Neuronal stem cell (in vitro differentiated cells): Measurements from ENCODE around the gene P4HA3.

Source experiments
- DNase-seq: peaks from one replicate; pipeline ENCODE4 v3.0.0-alpha.2; 2013; ENCODE audit warnings: low spot score
- H2AFZ ChIP-seq: one replicate; pipeline ENCODE4 v1.6.1; 2013; ENCODE audit warnings: mild to moderate bottlenecking, low read length, inconsistent platforms
- H2AK5ac ChIP-seq: 2 replicates; pipeline ENCODE4 v1.6.1; 2013; ENCODE audit warnings: low read depth, mild to moderate bottlenecking, inconsistent platforms, low read length, moderate library complexity, mixed read lengths
- H2BK120ac ChIP-seq: 2 replicates; pipeline ENCODE4 v1.6.1; 2013; ENCODE audit warnings: low read depth, mild to moderate bottlenecking, inconsistent platforms, low read length, moderate library complexity, mixed read lengths
- H2BK12ac ChIP-seq: one replicate; pipeline ENCODE4 v1.6.1; 2013; ENCODE audit warnings: low read length, inconsistent platforms
- H2BK15ac ChIP-seq: 2 replicates; pipeline ENCODE4 v1.6.1; 2013; ENCODE audit warnings: mild to moderate bottlenecking, low read length, inconsistent platforms, mixed read lengths
- H2BK5ac ChIP-seq: one replicate; pipeline ENCODE4 v1.6.1; 2013; ENCODE audit warnings: inconsistent platforms, mild to moderate bottlenecking, low read length, moderate library complexity
- H3K14ac ChIP-seq: one replicate; pipeline ENCODE4 v1.6.1; 2013; ENCODE audit warnings: low read length, inconsistent platforms
- H3K18ac ChIP-seq: 2 replicates; pipeline ENCODE4 v1.6.1; 2013; ENCODE audit warnings: low read length, inconsistent platforms
- H3K23ac ChIP-seq: 2 replicates; pipeline ENCODE4 v1.6.1; 2013; ENCODE audit warnings: low read depth, mild to moderate bottlenecking, mixed read lengths, low read length, inconsistent platforms; ENCODE audit not compliant: poor library complexity
- H3K27ac ChIP-seq: replicated peaks from 3 replicates; pipeline ENCODE4 v1.5.1; 2013; ENCODE audit warnings: low read length, inconsistent platforms
- H3K27me3 ChIP-seq, 3 experiments: 2 replicates each; pipeline ENCODE4 v1.6.1; 2013; ENCODE audit warnings: low read length in 3 of 3, mild to moderate bottlenecking in 2 of 3, inconsistent platforms in 1 of 3, low read depth in 1 of 3, mixed read lengths in 1 of 3, moderate library complexity in 1 of 3; ENCODE audit not compliant: control insufficient read depth in 3 of 3, insufficient read depth in 3 of 3
- H3K36me3 ChIP-seq, 2 donors: replicated peaks in 1 of 2; 2 replicates each; pipeline ENCODE4 v1.6.1; 2013; ENCODE audit warnings: low read length in 2 of 2; ENCODE audit not compliant: control insufficient read depth in 2 of 2, insufficient read depth in 2 of 2
- H3K4ac ChIP-seq: 2 replicates; pipeline ENCODE4 v1.6.1; 2013; ENCODE audit warnings: inconsistent platforms, mild to moderate bottlenecking, low read length, moderate library complexity
- H3K4me1 ChIP-seq, 2 donors: 1 replicate in 1 of 2; 2 replicates in 1 of 2; pipeline ENCODE4 v1.6.1; 2013; ENCODE audit warnings: low read length in 2 of 2, low read depth in 1 of 2; ENCODE audit not compliant: control insufficient read depth in 2 of 2, insufficient read depth in 1 of 2
- H3K4me2 ChIP-seq: one replicate; pipeline ENCODE4 v1.6.1; 2013; ENCODE audit warnings: mild to moderate bottlenecking, low read length, inconsistent platforms; ENCODE audit not compliant: insufficient read depth, poor library complexity, severe bottlenecking
- H3K4me3 ChIP-seq, 2 donors: 2 replicates each; pipeline ENCODE4 v1.5.1; 2013; ENCODE audit warnings: low read length in 2 of 2, mild to moderate bottlenecking in 2 of 2, inconsistent platforms in 1 of 2, moderate library complexity in 1 of 2
- H3K79me1 ChIP-seq: one replicate; pipeline ENCODE4 v1.6.1; 2013; ENCODE audit warnings: low read depth, mild to moderate bottlenecking, inconsistent platforms, low read length, moderate library complexity
- H3K9ac ChIP-seq: one replicate; pipeline ENCODE4 v1.6.1; 2013; ENCODE audit warnings: mild to moderate bottlenecking, low read depth, low read length, inconsistent platforms; ENCODE audit not compliant: poor library complexity
- H3K9me3 ChIP-seq, 2 donors: replicated peaks in 1 of 2; 2 replicates each; pipeline versions ENCODE3 to v1.6.1; 2013; ENCODE audit warnings: low read length in 2 of 2, mild to moderate bottlenecking in 2 of 2, inconsistent platforms in 1 of 2, low read depth in 1 of 2, mixed read lengths in 1 of 2, moderate library complexity in 1 of 2; ENCODE audit not compliant: control insufficient read depth in 2 of 2, insufficient read depth in 1 of 2
- H4K8ac ChIP-seq: one replicate; pipeline ENCODE4 v1.6.1; 2013; ENCODE audit warnings: low read depth, mild to moderate bottlenecking, inconsistent platforms, low read length, moderate library complexity
- H4K91ac ChIP-seq: one replicate; pipeline ENCODE4 v1.6.1; 2013; ENCODE audit warnings: low read length, low read depth, mild to moderate bottlenecking, inconsistent platforms; ENCODE audit not compliant: poor library complexity
- WGBS, 2 donors: extraction: QIAGEN DNeasy Blood & Tissue Kit; methylation state at CpG; one replicate each; pipeline ENCODE4 v1.1.7; 2013; ENCODE audit warnings: missing lambda C conversion rate in 2 of 2, mixed read lengths in 1 of 2; ENCODE audit not compliant: insufficient read length in 2 of 2, insufficient replicate concordance in 1 of 2; ENCODE audit errors: extremely low coverage in 2 of 2; 5-methylcytosine and 5-hydroxymethylcytosine counted together

The P4HA3 gene

DNA sequence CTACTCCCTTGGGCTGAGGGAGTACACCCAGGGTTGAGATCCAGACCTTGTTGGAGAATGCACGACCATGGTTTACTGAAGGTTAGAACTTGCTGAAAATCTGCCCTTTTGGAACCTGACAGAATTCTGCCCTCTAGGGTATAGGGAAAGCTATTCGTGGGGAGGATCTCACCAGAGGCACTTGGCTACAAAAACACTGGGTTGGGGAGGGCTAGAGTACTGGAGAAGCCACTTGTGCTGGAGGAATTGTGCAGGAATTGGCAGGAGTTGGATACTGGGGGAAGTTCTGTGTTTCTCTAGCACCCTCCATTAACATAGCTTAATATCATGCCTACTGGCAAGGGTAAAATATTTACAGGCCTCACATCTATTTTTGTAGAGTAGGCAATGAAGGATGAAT, 84.5 kb downstream of the P4HA3 start:
- no CpG with 5 or more reads among the region's 2 CpGs for WGBS, 2 donors
- peaks cover 0 to 3% of the 10 kb centered on the region in 2 donors for H3K9me3 ChIP-seq
- no peak overlapping the region for H3K9ac ChIP-seq
- no peak overlapping the region for H2BK5ac ChIP-seq
- no peaks in the 10 kb centered on the region for H3K27me3 ChIP-seq
- no peak overlapping the region for H3K18ac ChIP-seq
- H3K79me1 ChIP-seq: no peaks in the 10 kb centered on the region
- peaks cover 2 to 64% of the 10 kb centered on the region in 2 donors for H3K36me3 ChIP-seq
- H3K14ac ChIP-seq: no peak overlapping the region
- no peak overlapping the region for H4K8ac ChIP-seq
- H3K4me2 ChIP-seq: no peak overlapping the region
- H3K4me1 ChIP-seq: no peaks in the 10 kb centered on the region
- H4K91ac ChIP-seq: no peak overlapping the region
- H2AK5ac ChIP-seq: no peak overlapping the region
- no peak overlapping the region for H2BK15ac ChIP-seq
- no peak for DNase-seq
- H2BK12ac ChIP-seq: no peak overlapping the region
- no peak overlapping the region for H3K4me3 ChIP-seq
- no peak overlapping the region for H2AFZ ChIP-seq
- no peak overlapping the region for H3K23ac ChIP-seq
- H3K4ac ChIP-seq: no peak overlapping the region
- no peak overlapping the region for H3K27ac ChIP-seq
- H2BK120ac ChIP-seq: no peak overlapping the region

GRCh38 chr11:74225565-74225964, 85.9 kb downstream of the P4HA3 start:
- Histone ChIP-seq H3K18ac (no peak overlapping the region), H2BK120ac (no peak overlapping the region), H3K9ac (no peak overlapping the region), H3K9me3 (peaks cover 0 to 4% of the 10 kb centered on the region in 2 donors), H3K79me1 (no peaks in the 10 kb centered on the region), H2BK12ac (no peak overlapping the region), H2BK5ac (no peak overlapping the region), H2AK5ac (no peak overlapping the region), H3K14ac (no peak overlapping the region), H2BK15ac (no peak overlapping the region), H3K4me3 (no peak overlapping the region), H3K27ac (no peak overlapping the region), H3K4me2 (no peak overlapping the region), H4K91ac (no peak overlapping the region), H3K27me3 (no peaks in the 10 kb centered on the region), H3K4ac (no peak overlapping the region), H4K8ac (no peak overlapping the region), H3K36me3 (peaks cover 0 to 50% of the 10 kb centered on the region in 2 donors), H3K23ac (no peak overlapping the region), H2AFZ (no peak overlapping the region), H3K4me1 (no peaks in the 10 kb centered on the region)
- DNase-seq: no peak
- no CpG with 5 or more reads among the region's 4 CpGs for WGBS, 2 donors

- DNase-seq: no peak
- no peak overlapping the region for H3K27ac ChIP-seq
- H4K8ac ChIP-seq: no peak overlapping the region
- H2BK5ac ChIP-seq: no peak overlapping the region
- no peaks in the 10 kb centered on the region for H3K27me3 ChIP-seq
- H4K91ac ChIP-seq: no peak overlapping the region
- no peak overlapping the region for H3K4me2 ChIP-seq
- H2BK120ac ChIP-seq: no peak overlapping the region
- H3K4ac ChIP-seq: no peak overlapping the region
- H3K18ac ChIP-seq: no peak overlapping the region
- H2AK5ac ChIP-seq: no peak overlapping the region
- H3K36me3 ChIP-seq: peaks cover 0 to 20% of the 10 kb centered on the region in 2 donors
- H3K23ac ChIP-seq: no peak overlapping the region
- no peaks in the 10 kb centered on the region for H3K4me1 ChIP-seq
- H3K9me3 ChIP-seq: peaks cover 0 to 4% of the 10 kb centered on the region in 2 donors
- no peak overlapping the region for H3K14ac ChIP-seq
- no peaks in the 10 kb centered on the region for H3K79me1 ChIP-seq
- WGBS, 2 donors: no CpG with 5 or more reads among the region's 1 CpG
- H3K9ac ChIP-seq: no peak overlapping the region
- no peak overlapping the region for H2BK15ac ChIP-seq
- H2BK12ac ChIP-seq: no peak overlapping the region
- H2AFZ ChIP-seq: no peak overlapping the region
- no peak overlapping the region for H3K4me3 ChIP-seq
Observed at GRCh38 chr11:74221816-74222215, 89.6 kb downstream of the P4HA3 start.

- Histone ChIP-seq H3K27ac (no peak overlapping the region), H3K4ac (no peak overlapping the region), H4K8ac (no peak overlapping the region), H3K9ac (no peak overlapping the region), H3K79me1 (no peaks in the 10 kb centered on the region), H3K14ac (no peak overlapping the region), H3K23ac (no peak overlapping the region), H2BK15ac (no peak overlapping the region), H2AFZ (no peak overlapping the region), H3K4me2 (no peak overlapping the region), H2BK120ac (no peak overlapping the region), H2AK5ac (no peak overlapping the region), H3K36me3 (peaks cover 0 to 25% of the 10 kb centered on the region in 2 donors), H2BK5ac (no peak overlapping the region), H4K91ac (no peak overlapping the region), H3K4me3 (no peak overlapping the region), H2BK12ac (no peak overlapping the region), H3K9me3 (peaks cover 0 to 4% of the 10 kb centered on the region in 2 donors), H3K4me1 (no peaks in the 10 kb centered on the region), H3K18ac (no peak overlapping the region), H3K27me3 (no peaks in the 10 kb centered on the region)
- no CpG with 5 or more reads among the region's 1 CpG for WGBS, 2 donors
- DNase-seq: no peak
Observed at GRCh38 chr11:74220376-74220775, 91.1 kb downstream of the P4HA3 start.
